Gastroesophageal sphincter (tissue), 4 donors: Measurements from ENCODE around the gene ADAM12. TPM values are rescaled to one million over a fixed set of nuclear protein-coding genes. Genes with fewer than 3 reads are reported as not detected.

ENCODE experiments used
- ATAC-seq: fragments of 150-250 bp; one replicate; pipeline ENCODE4 v1.9.1; 2016; ENCODE audit warnings: mild to moderate bottlenecking, moderate library complexity
- H3K27ac ChIP-seq, 4 donors: fragments of 200-600 bp; sonication (generic) in 3 of 4; 1 replicate in 3 of 4; 2 replicates in 1 of 4; pipeline ENCODE4 v1.5.1; 2016 to 2019
- H3K27me3 ChIP-seq: fragments of 200-600 bp; sonication (generic); one replicate; pipeline ENCODE4 v1.5.1; 2019
- H3K36me3 ChIP-seq, 2 donors: fragments of 200-600 bp; sonication (generic); one replicate each; pipeline ENCODE4 v1.5.1; 2019; ENCODE audit warnings: control low read depth in 1 of 2
- H3K4me1 ChIP-seq, 3 donors: fragments of 200-600 bp; sonication (generic); 1 replicate in 2 of 3; 2 replicates in 1 of 3; pipeline ENCODE4 v1.5.1; 2016 to 2019; ENCODE audit warnings: control low read depth in 2 of 3
- H3K4me3 ChIP-seq, 2 donors: fragments of 200-600 bp; sonication (generic); one replicate each; pipeline ENCODE4 v1.5.1; 2019; ENCODE audit warnings: mild to moderate bottlenecking in 1 of 2, moderate library complexity in 1 of 2
- H3K9me3 ChIP-seq, 3 donors: fragments of 200-600 bp; sonication (generic); one replicate each; pipeline ENCODE4 v1.5.1; 2017 to 2019; ENCODE audit warnings: control low read depth in 2 of 3
- CTCF ChIP-seq, 4 experiments: fragments of 200-600 bp in 2 of 4; fragments of 450-650 bp in 2 of 4; sonication (generic) in 1 of 4; IDR thresholded peaks; one replicate each; pipeline ENCODE4 v1.5.1; 2017 to 2019; ENCODE audit warnings: antibody characterized with exemption in 4 of 4, mild to moderate bottlenecking in 2 of 4, moderate library complexity in 2 of 4
- EP300 ChIP-seq: sonication (generic); formaldehyde crosslinking; IDR thresholded peaks from one replicate; pipeline ENCODE4 v1.6.1; 2017; ENCODE audit warnings: antibody characterized with exemption, mild to moderate bottlenecking
- POLR2A ChIP-seq, 2 donors: fragments of 450-650 bp; IDR thresholded peaks; one replicate each; pipeline ENCODE4 v1.6.1; 2017; ENCODE audit warnings: antibody characterized with exemption in 2 of 2, mild to moderate bottlenecking in 2 of 2, moderate library complexity in 1 of 2
- POLR2AphosphoS5 ChIP-seq: sonication (generic); formaldehyde crosslinking; IDR thresholded peaks from one replicate; pipeline ENCODE4 v1.6.1; 2017; ENCODE audit warnings: antibody characterized with exemption
- WGBS, 2 donors: methylation state at CpG; one replicate each; pipeline ENCODE4 v1.1.5; 2018; ENCODE audit warnings: low coverage in 1 of 2; 5-methylcytosine and 5-hydroxymethylcytosine counted together
- total RNA-seq, 4 donors: library from RNA; depleted of rRNA; stranded (reverse); fragments of >200 nt; gene quantifications; one replicate each; pipeline ENCODE4 v1.1.0, GENCODE V29; 2016

The ADAM12 gene
- total RNA-seq, 4 donors from 2014 or later, result 0.27 to 1.2 (median 0.89) TPM

- Histone ChIP-seq H3K36me3 (no peaks in the 10 kb centered on the region), H3K4me3 (no peak overlapping the region), H3K27ac (no peak overlapping the region), H3K9me3 (no peaks in the 10 kb centered on the region), H3K4me1 (no peaks in the 10 kb centered on the region), H3K27me3 (peaks cover 15% of the 10 kb centered on the region)
- no peak for ATAC-seq
- 80 to 85% methylated on average over 7 of the region's 7 CpGs for WGBS, 2 donors
- TF ChIP-seq CTCF (IDR thresholded peaks at IDR 0.05) (no peak), POLR2A (IDR thresholded peaks at IDR 0.05) (no peak), EP300 (no peak), POLR2AphosphoS5 (no peak)
These were observed 221.5 kb downstream of the ADAM12 start for GRCh38 chr10:126166797-126167196.

- H3K27ac ChIP-seq, result no peak overlapping the region
- 86 to 88% methylated on average over 1 to 2 of the region's 2 CpGs for WGBS, 2 donors
- TF ChIP-seq POLR2AphosphoS5, result no peak
- TF ChIP-seq POLR2A (IDR thresholded peaks at IDR 0.05), result no peak
- no peak for TF ChIP-seq EP300
- no peak for TF ChIP-seq CTCF (IDR thresholded peaks at IDR 0.05)
- ATAC-seq, result no peak
- peaks cover 21% of the 10 kb centered on the region for H3K27me3 ChIP-seq
- no peaks in the 10 kb centered on the region for H3K9me3 ChIP-seq
- H3K4me3 ChIP-seq, result no peak overlapping the region
- H3K4me1 ChIP-seq, result no peaks in the 10 kb centered on the region
- H3K36me3 ChIP-seq, result no peaks in the 10 kb centered on the region
These were observed 222.4 kb downstream of the ADAM12 start for GRCh38 chr10:126165874-126166273.

- WGBS, 2 donors, result 80 to 88% methylated on average over 4 of the region's 4 CpGs
- Histone ChIP-seq H3K4me1 (no peaks in the 10 kb centered on the region), H3K4me3 (no peak overlapping the region), H3K27ac (no peak overlapping the region), H3K27me3 (peaks cover 23% of the 10 kb centered on the region), H3K9me3 (no peaks in the 10 kb centered on the region), H3K36me3 (no peaks in the 10 kb centered on the region)
- TF ChIP-seq EP300 (no peak), POLR2AphosphoS5 (no peak)
- ATAC-seq, result no peak
These were observed 224.8 kb downstream of the ADAM12 start for GRCh38 chr10:126163506-126163905.

DNA sequence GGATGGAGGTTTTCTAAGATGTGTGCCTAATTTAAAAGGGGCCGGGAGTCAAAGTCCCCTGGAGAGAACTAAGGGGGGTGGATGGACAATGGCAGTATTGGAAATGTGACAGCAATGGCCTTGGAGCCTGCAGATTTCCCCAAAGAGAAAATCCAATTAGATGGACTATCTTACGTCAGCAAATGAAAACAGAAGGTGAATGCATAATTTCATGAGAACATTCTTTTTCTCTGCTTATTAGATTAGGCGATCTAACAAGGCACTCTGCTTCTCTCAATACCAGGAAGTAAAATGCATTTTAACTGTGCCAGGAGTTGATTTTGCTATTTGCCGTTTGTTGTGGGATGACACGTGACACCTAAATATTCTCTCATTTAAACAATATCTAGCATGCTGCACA, 226.6 kb downstream of the ADAM12 start:
- Histone ChIP-seq H3K9me3 (no peaks in the 10 kb centered on the region), H3K4me1 (no peaks in the 10 kb centered on the region), H3K36me3 (no peaks in the 10 kb centered on the region), H3K27me3 (peaks cover 32% of the 10 kb centered on the region), H3K4me3 (no peak overlapping the region), H3K27ac (no peak overlapping the region)
- no peak for ATAC-seq
- TF ChIP-seq EP300, result no peak
- no peak for TF ChIP-seq CTCF (IDR thresholded peaks at IDR 0.05)
- WGBS, 2 donors, result 73 to 76% methylated on average over 4 to 5 of the region's 5 CpGs

DNA sequence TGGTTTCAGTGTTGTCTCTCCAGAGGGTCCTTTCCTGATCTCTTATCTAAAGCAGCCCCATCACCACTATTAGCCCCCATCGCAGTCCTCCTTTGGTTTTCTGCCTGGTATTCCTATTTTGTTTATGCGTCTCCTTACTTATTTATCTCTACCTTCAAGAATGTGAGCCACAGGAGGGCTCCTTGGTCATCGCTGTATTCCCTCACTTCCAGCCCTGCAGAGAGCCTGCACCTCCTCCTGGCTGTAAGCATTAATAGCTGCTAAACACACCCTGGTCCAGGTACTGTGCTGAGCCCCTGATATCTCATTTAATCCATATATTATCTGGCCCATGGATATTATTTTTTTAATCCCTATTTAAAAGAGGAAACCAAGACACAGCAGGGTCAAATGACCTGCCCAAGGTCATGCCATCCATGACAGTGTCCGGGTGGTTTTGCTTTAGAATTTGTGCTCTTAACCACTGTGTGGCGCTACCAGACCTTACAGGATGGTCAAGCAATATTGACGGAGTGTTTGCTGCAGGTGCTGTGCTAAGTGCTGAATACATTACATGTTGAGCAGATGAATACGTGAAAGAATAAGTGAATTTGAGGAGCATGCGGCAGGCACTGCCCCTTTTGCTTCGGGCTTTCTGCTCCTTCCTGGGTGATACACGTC, 227.2 kb downstream of the ADAM12 start:
- WGBS, 2 donors, result 83 to 91% methylated on average over 7 to 10 of the region's 10 CpGs
- no peaks in the 10 kb centered on the region for H3K9me3 ChIP-seq
- H3K27ac ChIP-seq, result no peak overlapping the region
- no peak overlapping the region for H3K4me3 ChIP-seq
- H3K4me1 ChIP-seq, result no peaks in the 10 kb centered on the region
- no peak for TF ChIP-seq EP300
- TF ChIP-seq POLR2AphosphoS5, result no peak
- TF ChIP-seq POLR2A (IDR thresholded peaks at IDR 0.05), result no peak
- no peak for TF ChIP-seq CTCF (IDR thresholded peaks at IDR 0.05)
- H3K36me3 ChIP-seq, result no peaks in the 10 kb centered on the region
- no peak for ATAC-seq
- peaks cover 32% of the 10 kb centered on the region for H3K27me3 ChIP-seq
